ENCODE measurements around the gene PTPRN2. TPM values are rescaled to one million over a fixed set of nuclear protein-coding genes. Genes with fewer than 3 reads are reported as not detected.

PTPRN2 gene
- total and polyA plus RNA-seq, 2 of the 13 experiments (the other 11 are each of a cell fraction or from before 2014, with no cell fraction given), result 2.5 to 24.2 TPM

GRCh38 chr7:157908006-157908782, 679.4 kb downstream of the PTPRN2 start:
- Histone ChIP-seq H3K4me2 (ENCODE audit: low read depth, low read length) (no peak overlapping the region), H3K4me3 (replicated peaks in 1 of 3; ENCODE audit: insufficient read depth in 1 of 3, low read depth in 2 of 3, low read length in 3 of 3) (no peak overlapping the region), H3K9me3 (ENCODE audit: low read length) (no peaks in the 10 kb centered on the region), H2AFZ (ENCODE audit: low read length) (no peak overlapping the region), H3K36me3 (replicated peaks in 1 of 2; ENCODE audit: control insufficient read depth in 1 of 2, insufficient read depth in 2 of 2, low read length in 2 of 2) (no peaks in the 10 kb centered on the region), H3K9ac (ENCODE audit: insufficient read depth, low read depth, low read length) (no peak overlapping the region), H3K27me3 (ENCODE audit: control insufficient read depth in 1 of 2, insufficient read depth in 2 of 2, low read length in 2 of 2) (no peaks in the 10 kb centered on the region; a peak in 1 of 5 replicates), H3K79me2 (ENCODE audit: insufficient read depth, low read length) (no peaks in the 10 kb centered on the region), H3K4me1 (ENCODE audit: insufficient read depth, low read length) (peaks cover 12% of the 10 kb centered on the region; the same call in 1 of the 2 replicates), H4K20me1 (ENCODE audit: insufficient read depth, low read length) (peaks cover 2% of the 10 kb centered on the region; the same call in 1 of the 2 replicates), H3K27ac (ENCODE audit: extremely low read length, insufficient read depth, low read length) (no peak overlapping the region)
- BruUV-seq (replicated peaks), result no TSS peak
- ChIA-PET CTCF (ENCODE audit: low intra/inter-chr PET ratio, low total read pairs) (no interaction called here), POLR2A (no interaction called here)
- intact Hi-C loops (cut with micrococcal nuclease; ENCODE audit: unreplicated experiment) (no loop called here), in situ Hi-C loops (cut with HindIII; ENCODE audit: extremely low pct_ligation_motif_present, low pct_unique_long_range_greater_than_20kb) (no loop called here)
- DNase-seq (ENCODE audit: low spot score) (no peak), FAIRE-seq (no peak), ATAC-seq (no peak; the same call in 2 of the 3 replicates)
- WGBS (ENCODE audit: low lambda C conversion rate), result 94% methylated on average over 23 of the region's 31 CpGs
- TF ChIP-seq POLR2G (IDR thresholded peaks at IDR 0.05; ENCODE audit: low read depth, low read length), result no peak
- TF ChIP-seq NFYC (CRISPR knock-in tag; IDR thresholded peaks at IDR 0.05), result no peak
- no peak for TF ChIP-seq IKZF1 (IDR thresholded peaks at IDR 0.05)
- no peak for TF ChIP-seq ZNF891 (CRISPR knock-in tag; IDR thresholded peaks at IDR 0.05)
- no peak for TF ChIP-seq FOXJ3 (CRISPR knock-in tag; IDR thresholded peaks at IDR 0.05; ENCODE audit: borderline replicate concordance)
- no peak for TF ChIP-seq AHR (CRISPR knock-in tag; IDR thresholded peaks at IDR 0.05)
- no peak for TF ChIP-seq CBFB (CRISPR knock-in tag; IDR thresholded peaks at IDR 0.05)
- no peak for TF ChIP-seq TSC22D2 (CRISPR knock-in tag; IDR thresholded peaks at IDR 0.05; ENCODE audit: borderline replicate concordance)
- TF ChIP-seq CEBPG (CRISPR knock-in tag; IDR thresholded peaks at IDR 0.05), result no peak
- TF ChIP-seq, protein P1, sequence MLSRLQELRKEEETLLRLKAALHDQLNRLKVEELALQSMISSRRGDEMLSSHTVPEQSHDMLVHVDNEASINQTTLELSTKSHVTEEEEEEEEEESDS (CRISPR knock-in tag; IDR thresholded peaks at IDR 0.05; ENCODE audit: borderline replicate concordance), result no peak
- TF ChIP-seq ZNF446 (CRISPR knock-in tag; IDR thresholded peaks at IDR 0.05), result no peak
- no peak for TF ChIP-seq TBX2 (CRISPR knock-in tag; IDR thresholded peaks at IDR 0.05; ENCODE audit: borderline replicate concordance)
- no peak for TF ChIP-seq TGIF2 (CRISPR knock-in tag; IDR thresholded peaks at IDR 0.05)
- no peak for TF ChIP-seq ZBTB14 (CRISPR knock-in tag; IDR thresholded peaks at IDR 0.05)
- no peak for TF ChIP-seq ZNF292 (CRISPR knock-in tag; IDR thresholded peaks at IDR 0.05; ENCODE audit: borderline replicate concordance, low read depth)
- TF ChIP-seq, protein P2, sequence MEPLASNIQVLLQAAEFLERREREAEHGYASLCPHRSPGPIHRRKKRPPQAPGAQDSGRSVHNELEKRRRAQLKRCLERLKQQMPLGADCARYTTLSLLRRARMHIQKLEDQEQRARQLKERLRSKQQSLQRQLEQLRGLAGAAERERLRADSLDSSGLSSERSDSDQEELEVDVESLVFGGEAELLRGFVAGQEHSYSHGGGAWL (CRISPR knock-in tag; IDR thresholded peaks at IDR 0.05), result no peak
- TF ChIP-seq, protein P3, sequence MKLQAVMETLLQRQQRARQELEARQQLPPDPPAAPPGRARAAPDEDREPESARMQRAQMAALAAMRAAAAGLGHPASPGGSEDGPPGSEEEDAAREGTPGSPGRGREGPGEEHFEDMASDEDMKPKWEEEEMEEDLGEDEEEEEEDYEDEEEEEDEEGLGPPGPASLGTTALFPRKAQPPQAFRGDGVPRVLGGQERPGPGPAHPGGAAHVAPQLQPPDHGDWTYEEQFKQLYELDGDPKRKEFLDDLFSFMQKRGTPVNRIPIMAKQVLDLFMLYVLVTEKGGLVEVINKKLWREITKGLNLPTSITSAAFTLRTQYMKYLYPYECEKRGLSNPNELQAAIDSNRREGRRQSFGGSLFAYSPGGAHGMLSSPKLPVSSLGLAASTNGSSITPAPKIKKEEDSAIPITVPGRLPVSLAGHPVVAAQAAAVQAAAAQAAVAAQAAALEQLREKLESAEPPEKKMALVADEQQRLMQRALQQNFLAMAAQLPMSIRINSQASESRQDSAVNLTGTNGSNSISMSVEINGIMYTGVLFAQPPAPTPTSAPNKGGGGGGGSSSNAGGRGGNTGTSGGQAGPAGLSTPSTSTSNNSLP (IDR thresholded peaks at IDR 0.05; ENCODE audit: low read depth, low read length), result no peak
- no peak for TF ChIP-seq RBFOX2 (IDR thresholded peaks at IDR 0.05; ENCODE audit: low read depth, low read length)
